NCI-H146 treated with DMSO at 0.1 percent for 48 hours (cell line): ENCODE measurements around the gene PCSK5.

Experiments used
- DNase-seq: peaks from one replicate; lab custom pipeline; 2025; ENCODE audit not compliant: unreplicated experiment; lab: John Stamatoyannopoulos, UW

Gene PCSK5

GRCh38 chr9:75998096-75998780 lies 107.8 kb downstream of the PCSK5 start:
- DNase-seq, result no peak

- no peak for DNase-seq
Measured at GRCh38 chr9:76001459-76001858, 111.0 kb downstream of the PCSK5 start.

GRCh38 chr9:76003041-76003440 lies 112.6 kb downstream of the PCSK5 start:
- DNase-seq, result no peak

- no peak for DNase-seq
Measured at GRCh38 chr9:76004526-76004925, 114.1 kb downstream of the PCSK5 start.

GRCh38 chr9:76007935-76008334 lies 117.5 kb downstream of the PCSK5 start:
- no peak for DNase-seq

- no peak for DNase-seq
Measured at GRCh38 chr9:76013809-76014208, 123.3 kb downstream of the PCSK5 start.

GRCh38 chr9:76018235-76018634 lies 127.8 kb downstream of the PCSK5 start:
- DNase-seq, result no peak

GRCh38 chr9:76018761-76019160 lies 128.3 kb downstream of the PCSK5 start:
- no peak for DNase-seq

- DNase-seq, result no peak
Measured at GRCh38 chr9:76020652-76021051, 130.2 kb downstream of the PCSK5 start.

GRCh38 chr9:76022317-76022716 lies 131.8 kb downstream of the PCSK5 start:
- no peak for DNase-seq

GRCh38 chr9:76023715-76024195 lies 133.3 kb downstream of the PCSK5 start:
- DNase-seq, result no peak

GRCh38 chr9:76025286-76025685 lies 134.8 kb downstream of the PCSK5 start:
- no peak for DNase-seq

- DNase-seq, result no peak
Measured at GRCh38 chr9:76026796-76027195, 136.3 kb downstream of the PCSK5 start.

GRCh38 chr9:76027416-76027815 lies 136.9 kb downstream of the PCSK5 start:
- DNase-seq, result no peak

GRCh38 chr9:76027861-76028260 lies 137.4 kb downstream of the PCSK5 start:
- DNase-seq, result no peak

GRCh38 chr9:76032038-76032796 lies 141.7 kb downstream of the PCSK5 start:
- no peak for DNase-seq

GRCh38 chr9:76032797-76033373 lies 142.4 kb downstream of the PCSK5 start:
- no peak for DNase-seq

- DNase-seq, result no peak
Measured at GRCh38 chr9:76034049-76034448, 143.6 kb downstream of the PCSK5 start.

- DNase-seq, result no peak
Measured at GRCh38 chr9:76036762-76037161, 146.3 kb downstream of the PCSK5 start.

GRCh38 chr9:76037587-76038225 lies 147.2 kb downstream of the PCSK5 start:
- no peak for DNase-seq

- DNase-seq, result no peak
Measured at GRCh38 chr9:76038431-76038830, 148.0 kb downstream of the PCSK5 start.
